ENCODE results near the gene SLC25A26.
"Not testable (repeated sequence)": the region's sequence is repeated elsewhere in the genome, so short reads cannot be mapped to it uniquely, and the experiment has no call there.

Gene SLC25A26

DNA sequence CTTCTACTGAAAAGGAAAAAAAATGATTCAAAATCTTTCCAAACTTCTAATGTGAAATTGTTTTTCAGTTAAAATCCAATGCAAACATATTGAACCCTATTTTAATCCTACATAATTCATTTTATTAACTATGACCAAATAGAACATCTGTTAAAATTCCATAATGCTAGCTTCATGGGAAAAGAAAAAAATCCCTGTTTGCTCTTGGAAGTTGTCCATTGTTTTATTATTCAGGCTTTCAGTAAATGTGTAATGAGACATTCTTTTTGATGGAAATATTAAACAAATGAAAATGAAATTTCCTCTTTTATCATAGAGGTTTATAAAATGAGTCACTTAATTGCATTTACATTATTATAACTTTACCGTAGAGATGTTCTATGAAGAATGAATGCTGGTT, 49.5 kb downstream of the SLC25A26 start:
- peak; percentile 24 for DNase-seq

DNA sequence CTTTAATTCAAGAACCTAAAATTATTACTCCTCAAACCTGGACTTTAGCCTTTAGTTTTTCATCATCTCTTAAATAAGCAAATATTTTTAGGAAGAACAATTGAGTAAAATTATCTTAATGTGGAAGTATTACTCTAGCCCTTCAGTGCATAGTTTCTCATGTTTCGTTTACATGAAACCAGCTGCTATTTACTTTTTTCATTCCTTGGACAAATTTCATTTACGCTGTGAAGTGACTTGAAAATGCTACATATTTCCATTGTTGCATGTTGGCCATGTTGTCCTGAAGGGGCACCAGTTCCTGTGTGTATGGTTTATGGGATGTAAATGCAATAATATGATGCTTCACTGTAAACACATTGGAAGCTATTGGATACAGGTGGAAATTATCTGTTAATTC, 49.9 kb downstream of the SLC25A26 start:
- peak; percentile 19 for DNase-seq

DNA sequence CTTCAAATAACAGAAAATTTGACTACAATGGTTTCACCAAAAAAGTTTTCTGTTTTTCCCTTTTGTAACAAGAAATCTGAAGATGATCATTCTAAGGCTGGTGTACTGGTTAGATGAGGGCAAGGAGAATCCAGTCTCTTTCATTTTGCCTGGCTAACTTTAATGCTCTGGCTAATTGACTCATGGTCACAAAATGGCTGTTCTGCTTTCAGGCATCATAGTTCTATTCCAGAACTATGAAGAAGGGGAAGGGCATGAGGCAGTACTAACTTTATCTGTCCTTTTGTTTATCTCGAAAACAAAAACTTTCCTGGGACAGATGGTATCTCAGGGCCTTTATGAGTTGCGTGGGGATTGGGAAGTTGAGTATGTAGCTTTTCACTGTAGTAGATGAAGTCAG, 50.4 kb downstream of the SLC25A26 start:
- no peak for DNase-seq

DNA sequence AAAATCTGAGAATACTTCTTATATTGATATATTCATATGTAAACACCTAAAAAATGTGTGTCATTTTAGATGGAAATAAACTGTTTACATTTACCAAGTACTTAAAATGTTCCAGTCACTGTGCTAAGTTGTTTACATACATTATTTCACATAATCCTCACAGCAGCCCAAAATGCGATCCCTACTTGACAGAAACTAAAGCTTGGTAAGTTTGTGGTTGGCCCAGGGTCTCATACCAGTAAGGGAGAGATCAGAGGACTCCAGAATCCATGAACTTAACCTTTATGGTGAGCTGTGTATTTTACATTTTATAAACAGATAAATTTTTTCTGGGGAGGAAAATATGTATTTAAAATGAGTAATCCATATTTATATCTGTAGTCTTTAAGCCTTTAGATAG, 51.2 kb downstream of the SLC25A26 start:
- DNase-seq = no peak

DNA sequence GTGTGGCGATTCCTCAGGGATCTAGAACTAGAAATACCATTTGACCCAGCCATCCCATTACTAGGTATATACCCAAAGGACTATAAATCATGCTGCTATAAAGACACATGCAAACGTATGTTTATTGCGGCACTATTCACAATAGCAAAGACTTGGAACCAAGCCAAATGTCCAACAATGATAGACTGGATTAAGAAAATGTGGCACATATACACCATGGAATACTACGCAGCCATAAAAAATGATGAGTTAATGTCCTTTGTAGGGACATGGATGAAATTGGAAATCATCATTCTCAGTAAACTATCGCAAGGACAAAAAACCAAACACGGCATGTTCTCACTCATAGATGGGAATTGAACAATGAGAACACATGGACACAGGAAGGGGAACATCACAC, 54.0 kb downstream of the SLC25A26 start:
- DNase-seq = not testable (repeated sequence)

DNA sequence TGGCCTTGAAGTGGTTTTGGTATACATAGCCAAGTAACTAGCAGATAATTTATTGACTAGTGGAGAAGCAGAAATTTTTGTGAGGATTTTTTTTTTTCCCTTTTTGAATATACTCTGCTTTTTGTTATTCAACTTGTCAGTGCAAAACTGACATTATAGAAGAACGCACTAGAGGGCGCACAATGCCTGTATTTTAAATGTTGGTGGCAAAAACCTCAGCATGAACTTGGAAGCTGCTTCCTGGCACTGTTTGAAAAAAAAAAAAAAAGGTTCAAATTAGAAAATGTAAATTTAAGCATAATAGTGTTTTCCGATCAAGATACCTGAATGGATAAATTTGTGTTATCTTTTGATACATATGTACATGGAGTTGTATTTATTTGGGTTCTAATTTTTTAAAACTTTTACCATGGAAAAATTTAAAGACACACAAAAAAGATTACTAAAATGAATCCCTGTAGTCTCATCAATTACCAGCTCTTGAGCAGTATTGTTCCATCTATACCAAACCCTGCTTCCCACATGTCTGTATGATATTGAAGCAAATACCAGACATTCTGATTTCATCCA, 56.0 kb downstream of the SLC25A26 start:
- DNase-seq = peak; percentile 75

DNA sequence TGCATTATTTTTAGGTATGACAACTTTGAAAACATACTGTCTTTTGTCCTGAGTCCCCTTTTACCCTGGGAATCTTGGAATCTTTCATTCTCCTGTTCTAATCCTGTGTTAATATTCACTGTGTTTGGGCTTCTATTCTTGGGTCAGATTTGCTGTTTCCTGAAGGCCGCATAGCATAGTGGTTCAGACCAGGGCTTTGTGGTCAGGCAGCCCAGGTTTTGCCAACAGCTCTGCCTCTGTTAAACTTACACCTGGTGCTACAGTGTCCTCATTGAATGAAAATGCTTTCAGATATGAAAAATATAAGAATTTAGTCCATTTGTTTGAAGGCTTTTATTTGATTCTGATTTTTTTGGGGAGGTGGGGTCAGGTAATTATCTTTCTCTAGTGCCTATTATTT, 58.4 kb downstream of the SLC25A26 start:
- no peak for DNase-seq

DNA sequence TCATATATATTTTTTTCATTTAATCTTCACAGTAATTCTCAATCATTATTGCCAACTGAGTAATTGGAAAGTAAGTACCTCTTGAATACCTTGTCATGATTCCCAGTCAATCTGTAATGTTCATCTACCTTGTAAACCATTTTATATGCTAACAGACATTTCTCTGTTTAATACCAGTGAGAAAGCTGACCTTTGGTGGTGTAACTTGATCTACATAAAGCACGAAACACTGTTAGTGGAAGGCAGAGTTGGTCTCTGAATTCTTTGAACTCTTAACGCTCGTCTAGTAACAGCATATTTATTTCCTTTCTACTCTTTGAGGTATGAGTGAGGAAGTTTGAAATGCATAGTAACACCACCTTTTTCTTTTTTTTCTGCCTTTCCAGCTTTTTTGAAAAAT, 59.5 kb downstream of the SLC25A26 start:
- no peak for DNase-seq

DNA sequence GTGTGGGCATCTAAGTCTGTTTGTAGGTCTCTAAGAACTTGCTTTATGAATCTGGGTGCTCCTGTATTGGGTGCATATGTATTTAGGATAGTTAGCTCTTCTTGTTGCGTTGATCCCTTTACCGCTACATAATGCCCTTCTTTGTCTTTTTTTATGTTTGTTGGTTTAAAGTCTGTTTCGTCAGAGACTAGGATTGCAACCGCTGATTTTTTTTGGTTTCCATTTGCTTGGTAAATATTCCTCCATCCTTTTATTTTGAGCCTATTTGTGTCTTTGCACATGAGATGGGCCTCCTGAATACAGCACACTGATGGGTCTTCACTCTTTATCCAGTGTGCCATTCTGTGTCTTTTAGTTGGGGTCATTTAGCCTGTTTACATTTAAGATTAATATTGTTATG, 71.1 kb downstream of the SLC25A26 start:
- not testable (repeated sequence) for DNase-seq

DNA sequence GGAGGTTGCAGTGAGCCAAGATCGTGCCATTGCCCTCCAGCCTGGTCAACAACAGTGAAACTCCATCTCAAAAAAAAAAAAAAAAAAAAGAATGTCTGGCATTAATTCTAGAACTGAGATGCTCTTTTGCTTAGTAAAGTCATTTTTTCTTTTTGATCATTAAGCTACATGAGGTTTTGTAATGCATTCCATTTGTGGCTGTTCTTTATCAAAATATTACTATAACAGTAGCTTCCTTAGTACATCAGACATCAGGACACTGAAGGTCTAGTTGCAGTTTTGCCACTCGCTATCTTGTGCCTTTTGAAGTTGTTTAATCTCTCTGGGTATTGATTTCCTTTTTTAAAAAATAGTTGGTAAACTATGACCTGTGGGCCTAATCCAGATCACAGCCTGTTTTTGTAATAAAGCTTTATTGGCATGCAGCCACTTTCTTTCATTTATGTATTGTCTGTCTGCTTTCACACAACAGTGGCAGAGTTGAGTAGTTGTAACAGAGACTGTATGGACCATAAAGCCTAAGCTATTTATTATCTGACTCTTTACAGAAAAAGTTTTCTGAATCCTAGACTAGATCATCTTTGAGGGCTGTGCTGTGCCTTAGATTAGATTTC, 76.6 kb downstream of the SLC25A26 start:
- DNase-seq = peak; percentile 52

DNA sequence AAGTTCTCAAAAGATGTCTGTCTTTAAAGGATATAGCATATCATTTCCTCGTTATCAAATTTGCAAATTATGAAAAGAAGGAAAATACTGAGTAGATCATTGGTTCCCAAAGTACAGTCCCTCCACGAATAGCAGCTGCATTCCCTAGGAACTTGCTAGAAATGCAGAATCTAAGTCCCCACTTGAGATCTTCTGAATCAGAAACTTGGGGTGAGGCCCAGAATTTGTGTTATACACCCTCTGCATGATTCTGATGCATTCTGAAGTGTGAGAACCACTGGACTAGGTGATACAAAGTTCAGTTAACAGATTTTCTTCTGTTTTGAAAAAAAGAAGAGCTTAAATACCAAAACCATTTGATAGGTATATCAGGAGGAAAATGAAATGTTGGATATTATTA, 77.1 kb downstream of the SLC25A26 start:
- DNase-seq = peak; percentile 56

DNA sequence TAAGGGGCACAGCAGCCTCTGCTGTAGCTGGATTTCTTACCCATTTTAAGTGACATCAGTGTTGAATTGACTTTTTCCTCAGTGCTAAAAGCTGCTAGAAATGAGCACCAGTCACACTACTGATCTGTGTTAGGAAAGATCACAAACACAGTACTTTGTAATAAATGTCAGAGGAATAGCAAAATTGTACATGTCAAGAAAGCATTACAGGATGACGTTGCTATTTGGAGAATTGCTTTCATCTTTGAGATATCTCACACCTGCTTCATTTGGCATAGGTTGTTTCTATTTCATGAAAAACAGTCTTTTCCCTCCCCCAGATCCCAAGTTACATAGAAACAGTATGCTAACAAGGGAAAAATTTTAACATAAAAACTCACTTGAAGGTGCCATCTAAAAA, 77.8 kb downstream of the SLC25A26 start:
- DNase-seq = no peak

DNA sequence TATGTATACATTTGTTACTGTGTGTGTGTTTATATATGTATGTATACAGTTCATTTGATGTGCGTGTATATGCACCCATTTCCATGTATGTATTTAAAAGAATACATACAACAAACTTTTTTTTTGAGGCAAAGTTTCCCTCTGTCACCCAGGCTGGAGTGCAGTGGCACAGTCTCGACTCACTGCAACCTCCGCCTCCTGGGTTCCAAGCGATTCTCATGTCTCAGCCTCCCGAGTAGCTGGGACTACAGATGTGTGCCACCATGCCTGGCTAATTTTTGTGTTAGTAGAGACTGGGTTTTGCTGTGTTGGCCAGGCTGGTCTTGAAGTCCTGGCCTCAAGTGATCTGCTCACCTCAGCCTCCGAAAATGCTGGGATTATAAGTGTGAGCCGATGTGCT, 78.3 kb downstream of the SLC25A26 start:
- not testable (repeated sequence) for DNase-seq

DNA sequence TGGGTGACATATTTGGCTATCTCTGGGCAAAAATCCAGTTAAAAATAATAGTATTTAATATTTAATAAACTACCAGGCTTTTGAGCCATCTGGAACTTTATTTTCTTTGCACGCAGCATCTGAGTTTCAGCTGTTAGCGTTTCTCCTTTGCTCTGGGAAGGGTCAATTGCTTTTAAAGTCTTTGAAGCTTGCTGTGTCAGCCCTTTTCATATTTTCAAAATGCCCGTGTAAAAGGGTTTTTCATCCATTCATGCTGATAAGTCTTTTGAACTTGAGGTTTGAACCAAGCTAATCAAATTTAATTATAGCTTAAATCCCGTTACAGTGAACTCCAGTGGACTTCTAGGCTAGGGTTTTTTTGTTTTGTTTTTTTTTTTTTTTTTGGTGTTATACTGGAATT, 79.1 kb downstream of the SLC25A26 start:
- no peak for DNase-seq

DNA sequence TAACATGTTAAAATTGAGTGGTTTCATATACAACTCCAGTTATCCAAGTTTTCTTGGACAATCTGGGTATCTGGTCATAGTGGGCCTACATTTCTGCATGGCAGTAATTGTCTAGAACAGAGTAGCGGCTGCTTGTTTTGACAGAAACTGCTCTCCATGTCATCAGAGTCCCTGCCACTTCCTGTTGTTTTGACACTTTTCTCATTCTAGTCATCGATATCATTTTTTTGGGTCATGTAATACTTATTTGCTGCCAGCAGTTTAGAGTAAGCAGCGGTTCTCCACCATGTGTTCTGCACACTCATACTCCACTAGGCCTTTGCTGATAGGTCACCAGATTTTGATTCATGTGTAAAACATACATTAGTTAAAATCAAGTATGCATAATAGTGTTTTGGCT, 81.5 kb downstream of the SLC25A26 start:
- DNase-seq = no peak

DNA sequence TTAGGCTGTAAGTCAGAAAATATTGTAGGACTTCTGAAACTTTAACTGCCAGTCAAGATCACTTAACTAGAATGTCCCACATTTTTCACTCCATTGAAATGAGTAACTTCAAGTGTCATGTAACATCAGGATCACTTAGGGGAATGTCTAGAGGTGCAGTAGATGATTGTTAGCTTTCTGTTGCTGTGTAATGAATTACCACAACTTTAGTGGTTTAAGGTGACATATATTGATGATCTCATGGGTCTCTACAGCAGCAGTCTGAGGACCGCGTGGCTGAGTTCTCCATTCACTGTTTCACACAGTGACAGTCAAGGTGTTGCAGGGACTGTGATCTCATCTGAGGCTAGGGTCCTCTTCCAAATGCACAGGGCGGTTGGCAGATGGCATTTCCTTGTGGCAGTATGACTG, 82.7 kb downstream of the SLC25A26 start:
- no peak for DNase-seq

DNA sequence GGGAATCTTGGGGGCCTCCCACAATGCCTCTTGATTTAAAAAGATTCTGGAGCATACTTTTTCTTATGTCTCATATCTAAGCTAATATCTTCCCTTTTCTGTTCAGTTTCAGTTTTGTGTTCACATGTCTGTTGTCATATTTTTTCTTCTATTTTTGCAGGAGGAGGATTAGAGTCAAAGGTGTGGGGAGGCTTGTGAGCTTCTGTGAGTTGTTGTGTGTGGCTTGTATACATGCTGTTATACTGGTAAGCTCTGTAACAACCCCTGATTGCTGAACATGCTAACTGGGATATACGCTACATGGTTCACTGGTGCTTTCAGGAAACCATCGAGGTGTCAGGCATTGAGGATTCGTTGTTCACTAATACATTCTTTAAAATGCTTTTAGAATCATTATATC, 83.5 kb downstream of the SLC25A26 start:
- no peak for DNase-seq

DNA sequence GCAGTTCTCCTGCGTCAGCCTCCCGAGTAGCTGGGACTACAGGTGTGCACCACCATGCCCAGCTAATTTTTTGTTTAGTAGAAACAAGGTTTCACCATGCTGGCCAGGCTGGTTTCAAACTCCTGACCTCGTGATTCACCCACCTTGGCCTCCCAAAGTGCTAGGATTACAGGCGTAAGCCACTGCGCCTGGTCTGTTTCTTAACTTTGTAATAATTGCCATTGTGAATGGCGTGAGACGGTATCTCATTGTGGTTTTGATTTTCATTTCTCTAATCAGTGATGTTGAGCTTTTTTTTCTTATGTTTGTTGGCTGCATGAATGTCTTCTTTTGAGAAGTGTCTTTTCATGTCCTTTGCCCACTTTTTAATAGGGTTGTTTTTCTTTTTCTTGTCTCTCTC, 85.3 kb downstream of the SLC25A26 start:
- DNase-seq = not testable (repeated sequence)

DNA sequence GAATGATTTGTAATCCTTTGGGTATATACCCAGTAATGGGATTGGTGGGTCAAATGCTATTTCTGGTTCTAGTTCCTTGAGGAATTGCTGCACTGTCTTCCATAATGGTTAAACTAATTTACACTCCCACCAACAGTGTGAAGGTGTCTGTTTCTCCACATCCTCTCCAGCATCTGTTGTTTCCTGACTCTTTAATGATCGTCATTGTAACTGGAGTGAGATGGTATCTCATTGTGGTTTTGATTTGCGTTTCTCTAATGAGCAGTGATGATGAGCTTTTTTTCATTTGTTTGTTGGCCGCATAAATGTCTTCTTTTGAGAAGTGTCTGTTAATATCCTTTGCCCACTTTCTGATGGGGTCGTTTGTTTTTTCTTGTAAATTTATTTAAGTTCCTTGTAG, 86.2 kb downstream of the SLC25A26 start:
- DNase-seq = not testable (repeated sequence)

DNA sequence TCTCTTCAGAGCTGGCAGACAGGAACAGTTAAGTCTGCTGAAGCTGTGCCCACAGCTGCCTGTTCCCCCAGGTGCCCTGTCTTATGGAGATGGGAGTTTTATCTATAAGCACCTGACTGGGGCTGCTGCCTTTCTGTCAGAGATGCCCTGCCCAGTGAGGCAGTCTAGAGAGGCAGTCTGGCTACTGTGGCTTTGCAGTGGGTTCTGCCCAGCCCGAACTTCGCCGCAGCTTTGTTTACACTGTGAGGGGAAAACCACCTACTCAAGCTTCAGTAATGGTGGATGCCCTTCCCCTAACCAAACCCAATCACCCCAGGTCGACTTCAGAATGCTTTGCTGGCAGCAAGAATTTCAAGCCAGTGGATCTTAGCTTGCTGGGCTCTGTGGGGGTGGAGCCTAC, 91.2 kb downstream of the SLC25A26 start:
- no peak for DNase-seq

DNA sequence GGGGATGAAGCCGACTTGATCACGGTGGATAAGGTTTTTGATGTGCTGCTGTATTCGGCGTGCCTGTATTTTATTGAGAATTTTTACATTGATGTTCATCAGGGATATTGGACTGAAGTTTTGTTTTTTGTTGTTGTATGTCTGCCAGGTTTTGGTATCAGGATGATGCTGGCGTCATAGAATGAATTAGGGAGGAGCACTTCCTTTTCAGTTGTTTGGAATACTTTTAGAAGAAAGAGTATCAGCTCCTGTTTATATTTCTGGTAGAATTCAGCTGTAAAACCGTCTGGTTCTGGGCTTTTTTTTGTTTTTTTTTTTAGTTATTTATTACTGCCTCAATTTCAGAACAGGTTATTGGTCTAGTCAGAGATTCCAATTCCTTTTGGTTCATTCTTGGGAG, 93.7 kb downstream of the SLC25A26 start:
- no peak for DNase-seq

DNA sequence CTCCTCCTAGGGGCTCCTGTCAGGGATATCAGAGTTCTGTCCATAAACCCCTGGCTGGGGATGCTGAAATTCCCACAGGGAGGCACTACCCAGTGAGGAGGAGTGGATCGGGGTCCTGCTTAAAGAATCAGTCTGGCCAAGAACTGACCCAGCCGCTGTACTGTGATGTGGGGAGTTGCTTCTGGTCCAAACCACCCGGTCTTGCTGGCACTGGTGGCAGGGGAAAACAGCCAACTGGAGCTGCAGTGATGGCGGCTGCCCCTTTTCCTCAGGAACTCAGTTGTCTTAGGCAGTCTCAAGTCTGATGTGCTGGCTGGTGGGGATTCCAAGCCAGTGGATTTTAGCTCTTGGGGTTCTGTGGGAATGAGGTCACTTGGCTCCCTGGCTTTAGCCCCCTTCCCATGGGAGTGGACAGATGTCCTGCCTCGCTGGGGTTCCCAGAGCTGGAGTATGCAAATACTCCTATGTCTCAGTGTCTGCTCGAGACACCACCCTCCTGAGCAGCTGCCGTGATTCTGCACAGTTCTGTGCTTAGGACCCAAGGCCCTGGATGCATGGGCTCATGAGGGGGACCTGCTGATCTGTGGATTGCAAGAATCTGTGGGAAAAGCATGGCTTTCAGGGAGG, 97.1 kb downstream of the SLC25A26 start:
- no peak for DNase-seq

DNA sequence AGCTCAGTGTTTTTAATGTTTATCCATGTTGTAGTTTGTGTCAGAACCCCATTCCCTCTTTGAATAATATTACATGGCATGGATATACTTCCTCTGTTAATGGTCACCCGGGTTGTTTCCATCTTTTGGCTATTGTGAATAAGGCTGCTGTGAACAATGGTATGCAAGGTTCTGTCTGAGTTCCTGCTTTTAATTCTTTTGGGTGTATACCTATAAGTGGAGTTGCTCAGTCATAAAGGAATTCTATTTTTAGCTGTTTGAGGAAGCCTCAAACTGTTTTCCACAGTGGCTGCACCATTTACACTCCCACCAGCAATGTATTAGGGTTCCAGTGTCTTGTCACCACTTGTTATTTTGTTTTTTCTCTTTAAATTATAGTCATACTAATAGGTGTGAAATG, 99.6 kb downstream of the SLC25A26 start:
- no peak for DNase-seq

DNA sequence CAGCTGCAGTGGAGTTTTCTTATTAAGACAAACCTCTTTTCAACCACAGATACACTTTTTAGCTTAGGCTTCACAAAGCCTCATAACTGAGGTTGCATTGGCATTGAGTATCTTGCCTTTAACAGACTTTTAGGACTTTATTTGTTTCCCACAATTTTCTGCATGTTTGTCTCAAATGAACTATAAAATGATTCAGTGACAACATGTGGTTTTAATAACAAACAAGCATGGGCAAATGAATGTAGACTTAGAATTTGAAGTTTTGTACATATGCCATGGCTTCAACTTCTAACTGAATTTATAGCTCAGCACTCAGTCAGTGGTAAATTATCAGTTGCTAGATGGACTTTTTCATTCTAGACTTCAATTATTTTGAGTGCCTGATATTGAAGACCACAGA, 101.6 kb downstream of the SLC25A26 start:
- peak; percentile 28 for DNase-seq

DNA sequence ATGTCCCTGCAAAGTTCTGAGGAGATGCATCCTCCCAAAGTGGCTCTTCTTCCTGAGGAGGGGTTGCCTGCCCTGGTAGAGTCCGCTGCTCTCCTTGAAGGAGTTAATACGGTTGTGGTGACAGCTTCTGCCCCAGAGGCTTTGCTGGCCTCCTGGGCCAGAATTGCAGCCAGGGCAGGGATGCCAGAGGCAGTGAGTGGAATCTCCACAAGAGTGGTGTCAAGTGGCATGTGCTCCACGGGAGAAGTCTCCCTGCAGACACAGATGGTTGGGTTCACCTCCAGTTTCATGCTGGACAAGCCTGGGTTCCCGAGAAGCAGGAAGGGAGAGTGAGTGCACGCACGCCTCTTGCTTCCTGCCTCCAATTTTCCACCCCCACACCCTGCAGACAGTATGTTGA, 105.5 kb downstream of the SLC25A26 start:
- DNase-seq = no peak
